H1 (cell line): ENCODE results near the gene NAV2. TPM values are rescaled to one million over a fixed set of nuclear protein-coding genes. Genes with fewer than 3 reads are reported as not detected.

Source experiments
- CTCF ChIA-PET: fragments of 300-600 bp; sonication (Branson Sonifier 250); formaldehyde crosslinking; loops from one replicate; lab custom pipeline; 2021; ENCODE audit not compliant: partially characterized antibody; lab: Charles Lee
- POLR2A ChIA-PET: fragments of 300-600 bp; sonication (Branson Sonifier 250); formaldehyde crosslinking; loops from one replicate; lab custom pipeline; 2021; ENCODE audit warnings: inconsistent platforms; ENCODE audit not compliant: partially characterized antibody; lab: Charles Lee
- DNase-seq, 2 experiments: peaks; one replicate each; pipeline versions ENCODE4 v3.0.0 to v3.0.0-alpha.2; 2010 to 2022; ENCODE audit warnings: low spot score in 2 of 2, low read depth in 1 of 2, mixed read lengths in 1 of 2
- FAIRE-seq: peaks from 2 replicates; lab custom pipeline; 2011; peaks lifted over from hg19 to GRCh38; lab: Jason Lieb, UNC
- H2AFZ ChIP-seq: 2 replicates; pipeline ENCODE4 v1.8.1; 2012; ENCODE audit warnings: low read length, inconsistent platforms
- H2AK5ac ChIP-seq: 2 replicates; pipeline ENCODE4 v1.6.1; 2013; ENCODE audit warnings: low read depth, low read length
- H2BK120ac ChIP-seq: replicated peaks from 2 replicates; pipeline ENCODE3; 2013; ENCODE audit warnings: low read depth, low read length, inconsistent platforms
- H2BK12ac ChIP-seq: 2 replicates; pipeline ENCODE4 v1.6.1; 2013; ENCODE audit warnings: low read depth, low read length
- H2BK15ac ChIP-seq: 2 replicates; pipeline ENCODE4 v1.6.1; 2013; ENCODE audit warnings: low read length
- H2BK20ac ChIP-seq: 2 replicates; pipeline ENCODE4 v1.6.1; 2013; ENCODE audit warnings: low read length
- H2BK5ac ChIP-seq: 2 replicates; pipeline ENCODE4 v1.6.1; 2013; ENCODE audit warnings: low read depth, low read length
- H3K14ac ChIP-seq: 2 replicates; pipeline ENCODE4 v1.6.1; 2013; ENCODE audit warnings: inconsistent platforms; ENCODE audit not compliant: insufficient read length
- H3K18ac ChIP-seq: 2 replicates; pipeline ENCODE4 v1.6.1; 2013; ENCODE audit warnings: low read length; ENCODE audit errors: extremely low read depth
- H3K23ac ChIP-seq: 2 replicates; pipeline ENCODE4 v1.6.1; 2013; ENCODE audit warnings: inconsistent platforms; ENCODE audit not compliant: insufficient read length
- H3K23me2 ChIP-seq: 2 replicates; pipeline ENCODE4 v1.6.1; 2013; ENCODE audit warnings: low read depth, low read length
- H3K27ac ChIP-seq: 2 replicates; pipeline ENCODE4 v1.6.1; 2011; ENCODE audit warnings: low read depth, low read length, inconsistent platforms
- H3K27me3 ChIP-seq, 4 experiments: replicated peaks in 1 of 4; 1 replicate in 1 of 4; 2 replicates in 3 of 4; pipeline versions ENCODE4 v1.6.1 to v1.8.1; 2011 to 2013; ENCODE audit warnings: low read length in 3 of 4, mild to moderate bottlenecking in 3 of 4, inconsistent platforms in 2 of 4, mixed read lengths in 2 of 4, moderate library complexity in 1 of 4; ENCODE audit not compliant: control insufficient read depth in 3 of 4, insufficient read depth in 3 of 4; ENCODE audit errors: extremely low read depth in 1 of 4
- H3K36me3 ChIP-seq, 4 experiments: 2 replicates each; pipeline versions ENCODE4 v1.6.1 to v1.8.1; 2011 to 2013; ENCODE audit warnings: mild to moderate bottlenecking in 4 of 4, low read length in 3 of 4, moderate library complexity in 2 of 4, control low read depth in 1 of 4, inconsistent platforms in 1 of 4; ENCODE audit not compliant: insufficient read depth in 4 of 4, control insufficient read depth in 2 of 4
- H3K4ac ChIP-seq: replicated peaks from 2 replicates; pipeline ENCODE3; 2013; ENCODE audit warnings: low read length, low read depth, mixed read lengths, inconsistent platforms; ENCODE audit not compliant: insufficient read length
- H3K4me1 ChIP-seq, 4 experiments: replicated peaks in 1 of 4; 1 replicate in 1 of 4; 2 replicates in 3 of 4; pipeline versions ENCODE4 v1.6.1 to v1.8.1; 2011 to 2013; ENCODE audit warnings: low read length in 3 of 4, inconsistent platforms in 2 of 4, mixed read lengths in 1 of 4; ENCODE audit not compliant: insufficient read depth in 4 of 4, control insufficient read depth in 3 of 4
- H3K4me2 ChIP-seq, 2 experiments: 2 replicates each; pipeline versions ENCODE4 v1.6.1 to v1.8.1; 2011 to 2013; ENCODE audit warnings: low read depth in 2 of 2, low read length in 2 of 2, control low read depth in 1 of 2, inconsistent platforms in 1 of 2, mild to moderate bottlenecking in 1 of 2; ENCODE audit not compliant: insufficient read depth in 1 of 2
- H3K4me3 ChIP-seq, 4 experiments: fragments of 200-600, 300-600 bp in 1 of 4; sonication (generic), shearing (Covaris generic), sonication (Bioruptor Twin) in 1 of 4; 2 replicates each; pipeline versions ENCODE4 v1.5.1 to v1.8.1; 2011 to 2016; ENCODE audit warnings: low read length in 4 of 4, low read depth in 3 of 4, control low read depth in 2 of 4, inconsistent platforms in 2 of 4, mild to moderate bottlenecking in 2 of 4, mixed read lengths in 1 of 4, moderate library complexity in 1 of 4; ENCODE audit not compliant: insufficient read depth in 2 of 4; ENCODE audit errors: extremely low read depth in 1 of 4
- H3K56ac ChIP-seq: replicated peaks from 2 replicates; pipeline ENCODE3; 2013; ENCODE audit warnings: low read depth, mild to moderate bottlenecking, mixed read lengths, low read length, inconsistent platforms; ENCODE audit not compliant: insufficient read length
- H3K79me1 ChIP-seq: 2 replicates; pipeline ENCODE4 v1.6.1; 2013; ENCODE audit warnings: low read depth, low read length, control low read depth
- H3K79me2 ChIP-seq, 2 experiments: 2 replicates each; pipeline versions ENCODE4 v1.6.1 to v1.8.1; 2012 to 2013; ENCODE audit warnings: low read length in 2 of 2, mild to moderate bottlenecking in 2 of 2, inconsistent platforms in 1 of 2; ENCODE audit not compliant: insufficient read depth in 2 of 2, control insufficient read depth in 1 of 2
- H3K9ac ChIP-seq, 4 experiments: replicated peaks in 1 of 4; 1 replicate in 1 of 4; 2 replicates in 3 of 4; pipeline versions ENCODE4 v1.6.1 to v1.8.1; 2011 to 2013; ENCODE audit warnings: low read depth in 3 of 4, low read length in 3 of 4, control low read depth in 2 of 4, mild to moderate bottlenecking in 2 of 4, moderate library complexity in 2 of 4, inconsistent platforms in 1 of 4; ENCODE audit errors: extremely low read depth in 1 of 4
- H3K9me3 ChIP-seq, 2 experiments: 2 replicates each; pipeline versions ENCODE4 v1.6.1 to v1.8.1; 2012 to 2013; ENCODE audit warnings: mild to moderate bottlenecking in 2 of 2, moderate library complexity in 2 of 2, control low read depth in 1 of 2, inconsistent platforms in 1 of 2, low read depth in 1 of 2, low read length in 1 of 2, mixed read lengths in 1 of 2; ENCODE audit not compliant: insufficient read depth in 2 of 2
- H4K20me1 ChIP-seq, 2 experiments: replicated peaks in 1 of 2; 2 replicates each; pipeline versions ENCODE3 to v1.8.1; 2011 to 2013; ENCODE audit warnings: inconsistent platforms in 2 of 2, low read length in 2 of 2, mild to moderate bottlenecking in 1 of 2; ENCODE audit not compliant: insufficient read depth in 2 of 2, control insufficient read depth in 1 of 2
- H4K5ac ChIP-seq: 2 replicates; pipeline ENCODE4 v1.6.1; 2013; ENCODE audit warnings: low read length, low read depth, mixed read lengths, inconsistent platforms; ENCODE audit not compliant: insufficient read length
- H4K8ac ChIP-seq: 2 replicates; pipeline ENCODE4 v1.8.0; 2013; ENCODE audit warnings: mild to moderate bottlenecking, moderate library complexity, low read length, inconsistent platforms; ENCODE audit not compliant: insufficient read depth; ENCODE audit errors: extremely low read depth
- H4K91ac ChIP-seq: replicated peaks from 2 replicates; pipeline ENCODE3; 2013; ENCODE audit warnings: low read length, mixed read lengths, inconsistent platforms; ENCODE audit not compliant: insufficient read length
- CBX8 ChIP-seq: fragments of 300-800, 300-1000 bp; sonication (generic); IDR thresholded peaks from 2 replicates; pipeline ENCODE4 v1.7.1; 2016; ENCODE audit warnings: low read depth, low read length, borderline replicate concordance
- CREB1 ChIP-seq: IDR thresholded peaks from 2 replicates; pipeline ENCODE4 v1.6.1; 2012; ENCODE audit warnings: inconsistent platforms
- CTBP2 ChIP-seq: IDR thresholded peaks from 2 replicates; pipeline ENCODE4 v1.7.0; 2011; ENCODE audit warnings: borderline replicate concordance, mild to moderate bottlenecking, moderate library complexity, mixed read lengths, low read length; ENCODE audit not compliant: insufficient read depth, insufficient read length
- GTF2F1 ChIP-seq: IDR thresholded peaks from 2 replicates; pipeline ENCODE4 v1.6.1; 2012; ENCODE audit warnings: low read depth, low read length, improper control_type of control experiment, borderline replicate concordance
- NRF1 ChIP-seq: IDR thresholded peaks from 2 replicates; pipeline ENCODE4 v1.6.1; 2011; ENCODE audit warnings: mild to moderate bottlenecking, low read depth, low read length, improper control_type of control experiment
- RNF2 ChIP-seq: fragments of 200-900, 300-1000 bp; sonication (generic); IDR thresholded peaks from 2 replicates; pipeline ENCODE4 v1.7.1; 2016; ENCODE audit warnings: borderline replicate concordance, low read depth, mild to moderate bottlenecking, antibody characterized with exemption, low read length; ENCODE audit not compliant: poor library complexity, severe bottlenecking; ENCODE audit errors: missing control alignments
- SIN3A ChIP-seq, 2 experiments: IDR thresholded peaks in 1 of 2; conservative IDR thresholded peaks in 1 of 2; 2 replicates each; pipeline ENCODE4 v1.6.1; 2011 to 2012; ENCODE audit warnings: low read length in 2 of 2, improper control_type of control experiment in 1 of 2, low read depth in 1 of 2, mild to moderate bottlenecking in 1 of 2
- SRF ChIP-seq: IDR thresholded peaks from 2 replicates; pipeline ENCODE4 v1.6.1; 2011; ENCODE audit warnings: mild to moderate bottlenecking, low read depth, low read length, moderate library complexity
- SUZ12 ChIP-seq: fragments of 200-600 bp; sonication (generic); IDR thresholded peaks from 2 replicates; pipeline ENCODE4 v1.6.1; 2012; ENCODE audit warnings: mild to moderate bottlenecking, inconsistent platforms, low read length, moderate library complexity, mixed read lengths
- TAF7 ChIP-seq: optimal IDR thresholded peaks from 2 replicates; pipeline ENCODE3; 2011; ENCODE audit warnings: low read depth, mild to moderate bottlenecking, inconsistent platforms, low read length, moderate library complexity, borderline replicate concordance
- YY1 ChIP-seq: IDR thresholded peaks from 2 replicates; pipeline ENCODE4 v1.6.1; 2011; ENCODE audit warnings: low read depth, mild to moderate bottlenecking, low read length
- ZNF274 ChIP-seq: IDR thresholded peaks from 2 replicates; pipeline ENCODE4 v1.7.0; 2012; ENCODE audit warnings: low read length, borderline replicate concordance; ENCODE audit errors: extremely low read depth
- polyA plus RNA-seq, 7 experiments: library from polyadenylated mRNA; depleted of rRNA in 3 of 7; stranded (reverse) in 5 of 7; unstranded in 2 of 7; fragments of >200 nt in 5 of 7; fragments of 200-250 nt in 2 of 7; gene quantifications; 1 replicate in 5 of 7; 2 replicates in 1 of 7; 4 replicates in 1 of 7; pipeline versions ENCODE4 v1.2.1 to v1.2.3, GENCODE V29; 2011 to 2013; ENCODE audit warnings: missing spikeins in 2 of 7, mixed read lengths in 2 of 7
- total RNA-seq: library from RNA; stranded (reverse); fragmentation: NEBNext Ultra II Directional; extraction: Animal tissue kit (Norgen Biotek cat#: 25700); gene quantifications from 2 replicates; pipeline ENCODE4 v1.2.1, GENCODE V29; 2021
- TF ChIP-seq, protein P1 (sequence below): IDR thresholded peaks from 2 replicates; pipeline ENCODE4 v1.6.1; 2011; ENCODE audit warnings: low read length, improper control_type of control experiment

NAV2 gene
- total and polyA plus RNA-seq, 2 of the 8 experiments (the other 6 are each of a cell fraction or from before 2014, with no cell fraction given) = 35.6 to 73.6 TPM

DNA sequence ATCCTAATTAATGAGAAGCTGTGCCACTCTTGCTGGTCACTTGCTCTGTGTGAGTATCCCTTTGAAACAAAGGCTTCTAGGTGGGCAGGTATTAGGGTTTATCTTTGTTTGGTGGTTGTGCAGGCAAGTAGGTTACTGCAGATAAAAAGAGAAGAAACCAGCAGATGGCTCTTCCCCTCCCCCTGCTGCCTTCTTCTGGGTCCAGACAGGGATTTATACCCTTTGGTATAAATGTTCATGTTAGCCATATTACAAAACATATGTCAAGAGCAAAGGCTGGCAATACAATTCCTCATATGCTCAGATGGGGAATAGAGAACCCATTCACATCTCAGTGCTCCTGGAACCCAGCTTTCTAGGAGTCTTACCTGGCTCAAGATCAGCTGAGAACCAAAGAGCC is 109.9 kb downstream of the NAV2 start:
- no peak overlapping the region for H2BK15ac ChIP-seq
- H2BK12ac ChIP-seq = no peak overlapping the region; the same call in 1 of the 2 replicates
- H3K27me3 ChIP-seq = no peaks in the 10 kb centered on the region
- H2BK20ac ChIP-seq = 0 out of 2 replicates have a peak overlapping the region, but pooled peaks have one; percentile 15
- no peak for DNase-seq
- H3K56ac ChIP-seq = no peak overlapping the region
- H2BK5ac ChIP-seq = peak overlapping the region; percentile 6; the same call in 1 of the 2 replicates
- H3K4ac ChIP-seq = no peak overlapping the region
- H2AFZ ChIP-seq = no peak overlapping the region
- no peak overlapping the region for H3K14ac ChIP-seq
- peaks cover 6% of the 10 kb centered on the region; the same call in 1 of the 2 replicates for H3K23me2 ChIP-seq
- 0 out of 2 replicates have a peak overlapping the region, but pooled peaks have one; percentile 19 for H2AK5ac ChIP-seq
- no peak overlapping the region for H4K8ac ChIP-seq
- POLR2A ChIA-PET = no interaction called here
- H3K4me1 ChIP-seq = peaks cover 11 to 42% (median 28%) of the 10 kb centered on the region in 4 experiments
- H3K79me2 ChIP-seq = peaks cover 0 to 80% of the 10 kb centered on the region in 2 experiments; a peak in 3 of 4 replicates
- H3K9me3 ChIP-seq = no peaks in the 10 kb centered on the region
- peaks cover 0 to 4% (median 2%) of the 10 kb centered on the region in 4 experiments; a peak in 1 of 8 replicates for H3K36me3 ChIP-seq
- no peaks in the 10 kb centered on the region for H3K79me1 ChIP-seq
- no peak overlapping the region for H3K4me2 ChIP-seq
- no peak overlapping the region for H3K4me3 ChIP-seq
- H4K5ac ChIP-seq = no peak overlapping the region
- 0 out of 2 replicates have a peak overlapping the region, but pooled peaks have one; percentile 39 for H3K18ac ChIP-seq
- no peak overlapping the region for H3K23ac ChIP-seq
- FAIRE-seq = no peak
- H3K9ac ChIP-seq = no peak overlapping the region
- no peak overlapping the region for H3K27ac ChIP-seq
- CTCF ChIA-PET = interaction anchor here (0.9 kb wide), 1 partner anchor 41 kb away, joined by 4 read pairs; no protein-coding TSS in a partner anchor
- H4K20me1 ChIP-seq = no peaks in the 10 kb centered on the region
- peak overlapping the region; percentile 8 for H4K91ac ChIP-seq
- no peak overlapping the region for H2BK120ac ChIP-seq
- no peak for TF ChIP-seq NRF1
- no peak for TF ChIP-seq ZNF274
- no peak for TF ChIP-seq SRF
- no peak for TF ChIP-seq CTBP2
- TF ChIP-seq, protein P1, sequence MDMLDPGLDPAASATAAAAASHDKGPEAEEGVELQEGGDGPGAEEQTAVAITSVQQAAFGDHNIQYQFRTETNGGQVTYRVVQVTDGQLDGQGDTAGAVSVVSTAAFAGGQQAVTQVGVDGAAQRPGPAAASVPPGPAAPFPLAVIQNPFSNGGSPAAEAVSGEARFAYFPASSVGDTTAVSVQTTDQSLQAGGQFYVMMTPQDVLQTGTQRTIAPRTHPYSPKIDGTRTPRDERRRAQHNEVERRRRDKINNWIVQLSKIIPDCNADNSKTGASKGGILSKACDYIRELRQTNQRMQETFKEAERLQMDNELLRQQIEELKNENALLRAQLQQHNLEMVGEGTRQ = no peak
- TF ChIP-seq CREB1 = no peak
- TF ChIP-seq YY1 = no peak
- TF ChIP-seq SUZ12 = no peak
- no peak for TF ChIP-seq SIN3A (conservative IDR thresholded peaks at IDR 0.05 in 1 of 2, IDR thresholded peaks at IDR 0.05 in 1 of 2; ENCODE audit: low read depth in 1 of 2, low read length in 2 of 2)
- TF ChIP-seq TAF7 = no peak
- no peak for TF ChIP-seq CBX8
- no peak for TF ChIP-seq GTF2F1
- TF ChIP-seq RNF2 = no peak
